HEK293T (cell line): Measurements from ENCODE around the gene CNRIP1.

Source experiments
- CTCF ChIA-PET: fragments of 350-600 bp; formaldehyde crosslinking; extraction: SDS; loops from one replicate; lab custom pipeline; 2021; ENCODE audit warnings: antibody characterized with exemption, inconsistent platforms; lab: Yijun Ruan, JAX
- POLR2A ChIA-PET: fragments of 350-600 bp; formaldehyde crosslinking; extraction: SDS; loops from one replicate; lab custom pipeline; 2020; ENCODE audit warnings: antibody characterized with exemption, inconsistent platforms; lab: Yijun Ruan, JAX
- DNase-seq: peaks from one replicate; pipeline ENCODE4 v3.0.0; 2012; ENCODE audit warnings: mixed read lengths; ENCODE audit errors: extremely low spot score
- ARNT ChIP-seq: fragments of 450-650 bp; IDR thresholded peaks from 2 replicates; pipeline ENCODE4 v1.6.1; 2017; ENCODE audit warnings: mild to moderate bottlenecking
- BHLHE40 ChIP-seq: fragments of 450-650 bp; IDR thresholded peaks from 2 replicates; pipeline ENCODE4 v1.6.1; 2016; ENCODE audit warnings: mild to moderate bottlenecking, moderate library complexity, borderline replicate concordance
- CTBP1 ChIP-seq: fragments of 450-650 bp; IDR thresholded peaks from 2 replicates; pipeline ENCODE4 v1.6.1; 2016; ENCODE audit warnings: borderline replicate concordance
- ELF4 ChIP-seq: fragments of 450-650 bp; IDR thresholded peaks from 2 replicates; pipeline ENCODE4 v1.6.1; 2017; ENCODE audit warnings: antibody characterized with exemption
- FOXA1 ChIP-seq: fragments of 450-650 bp; IDR thresholded peaks from 2 replicates; pipeline ENCODE4 v1.6.1; 2016; ENCODE audit warnings: mild to moderate bottlenecking
- FOXK2 ChIP-seq: fragments of 450-650 bp; IDR thresholded peaks from 2 replicates; pipeline ENCODE4 v1.6.1; 2016; ENCODE audit warnings: mild to moderate bottlenecking
- FOXM1 ChIP-seq: fragments of 450-650 bp; IDR thresholded peaks from 2 replicates; pipeline ENCODE4 v1.6.1; 2017; ENCODE audit warnings: mild to moderate bottlenecking, borderline replicate concordance
- HDGF ChIP-seq: fragments of 450-650 bp; IDR thresholded peaks from 2 replicates; pipeline ENCODE4 v1.6.1; 2017; ENCODE audit warnings: antibody characterized with exemption, borderline replicate concordance
- L3MBTL2 ChIP-seq: fragments of 450-650 bp; conservative IDR thresholded peaks from 2 replicates; pipeline ENCODE4 v1.6.1; 2016; ENCODE audit warnings: mild to moderate bottlenecking
- LEF1 ChIP-seq: fragments of 450-650 bp; IDR thresholded peaks from 2 replicates; pipeline ENCODE4 v1.6.1; 2017; ENCODE audit warnings: mild to moderate bottlenecking, borderline replicate concordance
- NFRKB ChIP-seq: fragments of 450-650 bp; IDR thresholded peaks from 2 replicates; pipeline ENCODE4 v1.6.1; 2016; ENCODE audit warnings: mild to moderate bottlenecking, moderate library complexity
- PKNOX1 ChIP-seq: fragments of 450-650 bp; IDR thresholded peaks from 2 replicates; pipeline ENCODE4 v1.6.1; 2016
- SP1 ChIP-seq: fragments of 450-650 bp; IDR thresholded peaks from 2 replicates; pipeline ENCODE4 v1.6.1; 2017
- SUZ12 ChIP-seq: fragments of 450-650 bp; IDR thresholded peaks from 2 replicates; pipeline ENCODE4 v1.6.1; 2016; ENCODE audit warnings: mild to moderate bottlenecking
- TARDBP ChIP-seq: fragments of 450-650 bp; IDR thresholded peaks from 2 replicates; pipeline ENCODE4 v1.6.1; 2016
- ZNF384 ChIP-seq: fragments of 450-650 bp; IDR thresholded peaks from 2 replicates; pipeline ENCODE4 v1.6.1; 2016

CNRIP1 gene

DNA sequence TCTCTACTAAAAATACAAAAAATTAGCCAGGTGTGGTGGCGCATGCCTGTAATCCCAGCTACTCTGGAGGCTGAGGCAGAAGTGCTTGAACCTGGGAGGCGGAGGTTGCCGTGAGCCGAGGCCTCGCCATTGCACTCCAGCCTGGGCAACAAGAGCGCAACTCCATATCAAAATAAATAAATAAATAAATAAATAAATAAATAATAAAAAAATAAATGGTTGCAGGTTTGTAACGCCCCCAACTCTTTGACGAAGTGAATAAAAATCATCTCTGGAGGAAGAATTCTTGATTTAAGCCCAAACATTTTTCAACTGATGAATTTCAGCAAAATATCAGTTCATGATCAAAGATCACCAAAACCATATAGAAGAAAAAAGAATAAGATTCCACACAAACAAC lies 13.3 kb upstream of the CNRIP1 start:
- no peak for TF ChIP-seq ARNT
- no peak for TF ChIP-seq PKNOX1
- TF ChIP-seq SUZ12, result no peak
- TF ChIP-seq ZNF384, result no peak
- no peak for TF ChIP-seq FOXM1
- CTCF ChIA-PET, result no interaction called here
- DNase-seq, result no peak
- POLR2A ChIA-PET, result interaction anchor here (0.9 kb wide), 1 partner anchor 13 kb away, joined by 3 read pairs; no protein-coding TSS in a partner anchor

- CTCF ChIA-PET, result no interaction called here
- POLR2A ChIA-PET, result interaction anchor here (1.4 to 1.7 kb wide), 2 partner anchors 11 kb away, joined by 4 to 6 read pairs; partner anchors contain the start of gene CNRIP1
- TF ChIP-seq PKNOX1 (peak; percentile 50), LEF1 (no peak)
- no peak for DNase-seq
These were observed 10.9 kb upstream of the CNRIP1 start for GRCh38 chr2:68330691-68331090.

DNA sequence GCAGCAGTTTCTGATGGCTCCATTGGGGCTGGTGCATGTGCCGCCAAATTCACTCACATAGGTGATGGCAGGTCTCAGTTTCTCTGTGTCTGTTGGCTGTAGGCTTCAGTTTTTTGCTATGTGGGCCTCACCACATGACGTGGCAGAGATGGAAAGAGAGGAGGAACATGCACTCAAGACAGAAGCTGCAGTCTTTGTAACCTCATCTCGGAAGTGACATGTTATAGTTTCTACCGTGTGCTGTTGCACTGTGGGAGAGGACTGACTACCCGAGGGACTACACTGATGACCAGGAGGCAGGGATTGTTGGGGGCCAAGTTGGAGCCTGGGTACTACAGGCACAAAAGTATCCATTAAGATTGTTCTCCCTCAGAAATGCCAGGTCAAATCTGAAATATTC lies 9.2 kb upstream of the CNRIP1 start:
- ChIA-PET POLR2A (interaction anchor here (1.7 kb wide), 1 partner anchor 9 kb away, joined by 6 read pairs; the partner anchor contains the start of gene CNRIP1), CTCF (no interaction called here)
- DNase-seq, result no peak
- TF ChIP-seq HDGF, result no peak
- TF ChIP-seq FOXA1, result no peak
- no peak for TF ChIP-seq PKNOX1
- no peak for TF ChIP-seq ARNT
- TF ChIP-seq BHLHE40, result no peak

DNA sequence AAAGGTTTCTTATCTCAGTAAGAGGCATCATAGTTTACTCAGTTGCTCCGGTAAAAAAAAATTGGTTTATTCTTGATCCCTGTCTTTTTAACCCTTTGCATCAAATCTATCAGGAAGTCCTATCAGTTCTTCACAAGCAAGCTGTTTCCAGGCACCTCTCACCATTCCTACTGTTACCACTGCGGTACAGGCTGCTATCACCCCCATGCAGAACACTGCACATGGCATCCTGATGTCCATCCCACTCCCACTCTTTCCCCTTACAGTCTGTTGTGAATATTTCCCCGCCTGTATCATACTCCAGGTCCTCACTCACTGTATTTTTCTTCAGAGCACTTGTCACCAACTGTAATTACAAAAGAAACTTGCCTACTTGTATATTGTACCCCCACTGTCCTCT lies 5.3 kb upstream of the CNRIP1 start:
- POLR2A ChIA-PET, result no interaction called here
- TF ChIP-seq ARNT, result no peak
- no peak for TF ChIP-seq L3MBTL2
- TF ChIP-seq LEF1, result no peak
- no peak for TF ChIP-seq ZNF384
- TF ChIP-seq NFRKB, result no peak
- no peak for TF ChIP-seq FOXA1
- no peak for TF ChIP-seq ELF4
- no peak for TF ChIP-seq PKNOX1
- no peak for TF ChIP-seq FOXK2
- no peak for TF ChIP-seq FOXM1
- no peak for TF ChIP-seq HDGF
- TF ChIP-seq BHLHE40, result no peak
- TF ChIP-seq SP1, result no peak
- no peak for TF ChIP-seq CTBP1
- no peak for TF ChIP-seq TARDBP
- DNase-seq, result no peak
- CTCF ChIA-PET, result no interaction called here

DNA sequence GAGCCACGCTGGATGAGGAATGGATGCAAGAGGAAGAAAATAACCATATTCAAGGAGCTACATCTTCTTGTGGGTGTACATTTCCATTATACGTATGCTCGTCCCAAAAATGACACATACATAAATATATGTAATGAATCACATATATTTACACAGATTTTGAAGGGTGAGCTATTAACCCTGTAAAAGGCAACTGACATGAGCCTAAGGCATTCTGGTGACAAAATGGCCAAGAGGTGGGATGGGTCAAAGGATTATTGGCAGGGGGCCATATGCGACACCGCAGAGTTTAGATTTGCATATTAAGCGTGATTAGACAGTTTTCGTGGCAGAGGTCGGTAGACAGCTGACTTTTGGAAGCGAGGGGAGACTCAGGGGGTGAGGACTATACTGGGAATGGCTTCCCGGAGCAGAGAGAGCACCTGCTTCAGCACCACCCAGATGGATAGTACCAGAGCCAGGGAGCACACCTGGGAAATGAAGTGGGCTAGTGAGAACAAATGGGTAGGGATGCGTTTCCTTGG lies 431 bp upstream of the CNRIP1 start:
- CTCF ChIA-PET, result interaction anchor here (1.3 kb wide), 1 partner anchor 122 kb away, joined by 3 read pairs; no protein-coding TSS in a partner anchor
- peak; percentile 29 for DNase-seq
- no peak for TF ChIP-seq ZNF384
- TF ChIP-seq SUZ12, result no peak
- no peak for TF ChIP-seq SP1
- TF ChIP-seq L3MBTL2, result peak; percentile 79
- no peak for TF ChIP-seq FOXM1
- no peak for TF ChIP-seq NFRKB
- TF ChIP-seq CTBP1, result no peak
- POLR2A ChIA-PET, result interaction anchor here (0.7 to 1.9 kb wide), 11 partner anchors 10 to 122 kb away, joined by 3 to 15 read pairs (median 4); partner anchors contain the start of gene PPP3R1

- TF ChIP-seq L3MBTL2 (peak; percentile 72; the same call in 1 of the 2 replicates), PKNOX1 (no peak), ZNF384 (no peak), ARNT (no peak), NFRKB (no peak), FOXK2 (no peak)
- peak; percentile 7 for DNase-seq
- CTCF ChIA-PET, result interaction anchor here (1.3 kb wide), 1 partner anchor 123 kb away, joined by 3 read pairs; no protein-coding TSS in a partner anchor
- POLR2A ChIA-PET, result interaction anchor here (1.0 to 1.9 kb wide), 4 partner anchors 9 to 39 kb away, joined by 4 to 15 read pairs (median 8); no protein-coding TSS in a partner anchor
These were observed 793 bp downstream of the CNRIP1 start for GRCh38 chr2:68318914-68319397.
